Measurements from ENCODE around the gene KCP. TPM values are rescaled to one million over a fixed set of nuclear protein-coding genes. Genes with fewer than 3 reads are reported as not detected.

The KCP gene
- total RNA-seq, 1 experiment from 2014 or later: 0.68 TPM

- intact Hi-C loops (cut with micrococcal nuclease): no loop called here
- no peaks in the 10 kb centered on the region for H3K36me3 Mint-ChIP-seq (ENCODE audit: insufficient read depth, unreplicated experiment)
- CTCF ChIA-PET: no interaction called here
- H3K4me1 Mint-ChIP-seq (ENCODE audit: insufficient read depth, unreplicated experiment): no peaks in the 10 kb centered on the region
- H3K27me3 Mint-ChIP-seq (ENCODE audit: insufficient read depth, unreplicated experiment): peaks cover 10% of the 10 kb centered on the region
- no peaks in the 10 kb centered on the region for H3K9me3 Mint-ChIP-seq (ENCODE audit: unreplicated experiment)
- H3K27ac Mint-ChIP-seq (ENCODE audit: low read depth, unreplicated experiment): no peak overlapping the region
- DNase-seq (ENCODE audit: unreplicated experiment): no peak
- POLR2A ChIA-PET: no interaction called here
- no peak overlapping the region for H3K4me3 Mint-ChIP-seq (ENCODE audit: unreplicated experiment)
- TF ChIP-seq CTCF (IDR thresholded peaks at IDR 0.05; ENCODE audit: unreplicated experiment): no peak
- BruUV-seq (replicated peaks): no TSS peak
These were observed 65.0 kb downstream of the KCP start for GRCh38 chr7:128845475-128845874.

DNA sequence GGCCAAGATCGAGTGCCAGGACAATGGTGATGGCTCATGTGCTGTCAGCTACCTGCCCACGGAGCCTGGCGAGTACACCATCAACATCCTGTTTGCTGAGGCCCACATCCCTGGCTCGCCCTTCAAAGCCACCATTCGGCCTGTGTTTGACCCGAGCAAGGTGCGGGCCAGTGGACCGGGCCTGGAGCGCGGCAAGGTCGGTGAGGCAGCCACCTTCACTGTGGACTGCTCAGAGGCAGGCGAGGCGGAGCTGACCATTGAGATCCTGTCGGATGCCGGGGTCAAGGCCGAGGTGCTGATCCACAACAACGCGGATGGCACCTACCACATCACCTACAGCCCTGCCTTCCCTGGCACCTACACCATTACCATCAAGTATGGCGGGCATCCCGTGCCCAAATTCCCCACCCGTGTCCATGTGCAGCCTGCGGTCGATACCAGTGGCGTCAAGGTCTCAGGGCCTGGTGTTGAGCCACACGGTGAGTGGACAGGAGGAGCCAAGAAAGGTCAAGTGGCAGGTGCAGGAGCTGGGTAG lies 65.7 kb downstream of the KCP start:
- Mint-ChIP-seq H3K9me3 (ENCODE audit: unreplicated experiment) (no peaks in the 10 kb centered on the region), H3K36me3 (ENCODE audit: insufficient read depth, unreplicated experiment) (no peaks in the 10 kb centered on the region), H3K4me3 (ENCODE audit: unreplicated experiment) (no peak overlapping the region), H3K27ac (ENCODE audit: low read depth, unreplicated experiment) (no peak overlapping the region), H3K27me3 (ENCODE audit: insufficient read depth, unreplicated experiment) (peaks cover 3% of the 10 kb centered on the region), H3K4me1 (ENCODE audit: insufficient read depth, unreplicated experiment) (no peaks in the 10 kb centered on the region)
- no peak for DNase-seq (ENCODE audit: unreplicated experiment)
- intact Hi-C loops (cut with micrococcal nuclease): no loop called here
- TF ChIP-seq CTCF (IDR thresholded peaks at IDR 0.05; ENCODE audit: unreplicated experiment): no peak
- ChIA-PET CTCF (interaction anchor here (0.8 kb wide), 1 partner anchor 10 kb away, joined by 4 read pairs; no protein-coding TSS in a partner anchor), POLR2A (no interaction called here)
- BruUV-seq (replicated peaks): no TSS peak

DNA sequence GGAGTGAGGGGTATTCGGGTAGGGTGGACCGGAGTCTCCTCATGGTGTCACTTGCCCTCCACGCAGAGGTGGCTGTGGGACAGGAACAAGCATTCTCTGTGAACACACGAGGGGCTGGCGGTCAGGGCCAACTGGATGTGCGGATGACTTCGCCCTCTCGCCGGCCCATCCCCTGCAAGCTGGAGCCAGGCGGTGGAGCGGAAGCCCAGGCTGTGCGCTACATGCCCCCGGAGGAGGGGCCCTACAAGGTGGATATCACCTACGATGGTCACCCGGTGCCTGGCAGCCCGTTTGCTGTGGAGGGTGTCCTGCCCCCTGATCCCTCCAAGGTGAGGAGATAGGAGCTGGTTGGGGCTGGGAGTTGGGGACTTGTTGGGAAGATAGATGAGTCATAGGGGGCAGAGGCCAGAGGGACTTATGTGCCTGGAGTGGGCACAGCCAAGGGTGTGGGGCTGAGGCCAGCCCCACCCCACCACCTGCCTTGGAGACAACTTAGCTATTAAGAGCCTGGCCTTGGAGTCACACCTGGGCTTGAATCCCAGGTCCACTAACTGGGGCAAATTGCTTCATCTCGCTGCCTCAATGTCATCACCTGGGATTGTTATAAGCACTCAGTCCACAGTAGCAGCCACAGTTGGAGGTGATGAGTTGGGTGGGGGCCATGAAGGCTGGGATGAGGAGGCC lies 66.4 kb downstream of the KCP start:
- no peak for TF ChIP-seq CTCF (IDR thresholded peaks at IDR 0.05; ENCODE audit: unreplicated experiment)
- CTCF ChIA-PET: interaction anchor here (0.8 to 1.1 kb wide), 2 partner anchors 9 to 23 kb away, joined by 3 to 4 read pairs; no protein-coding TSS in a partner anchor

GRCh38 chr7:128842674-128843641 lies 67.6 kb downstream of the KCP start:
- no peak for DNase-seq (ENCODE audit: unreplicated experiment)
- no peaks in the 10 kb centered on the region for H3K27me3 Mint-ChIP-seq (ENCODE audit: insufficient read depth, unreplicated experiment)
- no peaks in the 10 kb centered on the region for H3K9me3 Mint-ChIP-seq (ENCODE audit: unreplicated experiment)
- no TSS peak for BruUV-seq (replicated peaks)
- intact Hi-C loops (cut with micrococcal nuclease): no loop called here
- H3K27ac Mint-ChIP-seq (ENCODE audit: low read depth, unreplicated experiment): no peak overlapping the region
- CTCF ChIA-PET: interaction anchor here (0.6 to 1.1 kb wide), 5 partner anchors 17 to 171 kb away, joined by 3 to 5 read pairs (median 3); partner anchors contain the start of gene GARIN1A
- H3K4me3 Mint-ChIP-seq (ENCODE audit: unreplicated experiment): no peak overlapping the region
- no peak for TF ChIP-seq CTCF (IDR thresholded peaks at IDR 0.05; ENCODE audit: unreplicated experiment)
- H3K36me3 Mint-ChIP-seq (ENCODE audit: insufficient read depth, unreplicated experiment): no peaks in the 10 kb centered on the region
- no peaks in the 10 kb centered on the region for H3K4me1 Mint-ChIP-seq (ENCODE audit: insufficient read depth, unreplicated experiment)
- POLR2A ChIA-PET: interaction anchor here (0.9 kb wide), 1 partner anchor 9 kb away, joined by 4 read pairs; no protein-coding TSS in a partner anchor

More for the DNA sequence above, 66.4 kb downstream of the KCP start:
- Mint-ChIP-seq H3K4me1 (ENCODE audit: insufficient read depth, unreplicated experiment) (no peaks in the 10 kb centered on the region), H3K4me3 (ENCODE audit: unreplicated experiment) (no peak overlapping the region), H3K36me3 (ENCODE audit: insufficient read depth, unreplicated experiment) (no peaks in the 10 kb centered on the region), H3K27ac (ENCODE audit: low read depth, unreplicated experiment) (no peak overlapping the region), H3K27me3 (ENCODE audit: insufficient read depth, unreplicated experiment) (no peaks in the 10 kb centered on the region), H3K9me3 (ENCODE audit: unreplicated experiment) (no peaks in the 10 kb centered on the region)
- BruUV-seq (replicated peaks): no TSS peak
- intact Hi-C loops (cut with micrococcal nuclease): no loop called here
- no peak for DNase-seq (ENCODE audit: unreplicated experiment)
- POLR2A ChIA-PET: interaction anchor here (0.9 kb wide), 1 partner anchor 10 kb away, joined by 4 read pairs; no protein-coding TSS in a partner anchor
